GM21723 (cell line): Measurements from ENCODE around the gene DHRS7C.
"Not testable (repeated sequence)": the region's sequence is repeated elsewhere in the genome, so short reads cannot be mapped to it uniquely, and the experiment has no call there.

Experiments
- ATAC-seq: cut with Tn5 transposase; IDR thresholded peaks from one replicate; pipeline ENCODE4 v1.9.1; 2021; ENCODE audit warnings: mild to moderate bottlenecking, moderate library complexity; ENCODE audit not compliant: unreplicated experiment

DHRS7C gene

DNA sequence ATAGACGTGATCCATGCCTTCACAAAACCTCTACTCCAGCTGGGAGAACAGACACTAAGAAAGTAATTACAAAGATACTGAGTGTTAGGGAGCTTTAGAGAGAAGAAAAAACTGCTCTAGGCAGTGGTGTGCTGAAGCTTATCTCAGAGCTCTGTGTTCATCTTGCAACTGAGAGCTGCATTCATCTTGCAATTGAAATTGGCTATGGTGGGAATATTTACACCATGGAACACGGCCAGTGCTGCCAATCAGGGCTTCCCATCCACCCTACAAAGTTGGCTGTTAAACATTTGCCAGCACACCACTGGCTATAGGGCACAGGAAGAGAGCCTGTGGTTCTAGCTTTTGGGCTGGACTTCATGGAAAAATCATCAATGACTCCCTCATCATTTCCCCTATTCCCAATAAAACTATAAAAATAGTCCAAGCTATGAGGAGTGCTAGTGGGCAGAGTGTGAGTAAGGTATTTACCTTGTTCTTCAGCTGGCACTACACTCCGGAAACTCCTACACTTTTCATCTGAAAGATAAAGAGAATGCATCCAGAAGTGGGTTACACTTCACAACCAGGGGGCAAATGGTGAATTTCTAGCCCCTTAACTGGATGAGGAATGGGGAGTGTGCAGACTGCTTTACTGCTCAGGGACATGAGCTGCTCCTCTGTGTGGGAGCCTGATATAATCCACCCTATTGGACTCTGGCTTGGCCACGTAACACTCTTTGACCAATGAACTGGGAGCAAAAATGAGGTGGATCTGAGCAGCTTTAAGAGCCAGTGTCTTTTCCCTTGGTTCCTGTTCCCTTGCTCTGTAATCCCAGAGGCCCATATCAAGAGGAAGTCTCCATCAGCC is 18.9 kb upstream of the DHRS7C start:
- no peak for ATAC-seq

DNA sequence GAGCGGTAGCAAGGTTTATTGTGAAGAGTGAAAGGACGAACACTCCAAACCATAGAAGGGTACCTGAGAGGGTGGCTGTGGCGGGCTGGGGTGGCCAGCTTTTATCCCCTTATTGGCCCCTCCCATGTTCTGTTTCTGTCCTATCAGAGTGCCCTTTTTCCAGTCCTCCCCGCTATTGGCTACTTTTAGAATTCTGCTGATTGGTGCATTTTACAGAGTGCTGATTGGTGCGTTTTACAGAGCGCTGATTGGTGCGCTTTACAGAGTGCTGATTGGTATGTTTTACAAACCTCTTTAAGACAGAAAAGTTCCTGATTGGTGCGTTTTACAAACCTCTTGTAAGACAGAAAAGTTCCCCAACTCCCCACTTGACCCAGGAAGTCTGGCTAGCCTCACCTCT is 18.0 kb upstream of the DHRS7C start:
- ATAC-seq = no peak

DNA sequence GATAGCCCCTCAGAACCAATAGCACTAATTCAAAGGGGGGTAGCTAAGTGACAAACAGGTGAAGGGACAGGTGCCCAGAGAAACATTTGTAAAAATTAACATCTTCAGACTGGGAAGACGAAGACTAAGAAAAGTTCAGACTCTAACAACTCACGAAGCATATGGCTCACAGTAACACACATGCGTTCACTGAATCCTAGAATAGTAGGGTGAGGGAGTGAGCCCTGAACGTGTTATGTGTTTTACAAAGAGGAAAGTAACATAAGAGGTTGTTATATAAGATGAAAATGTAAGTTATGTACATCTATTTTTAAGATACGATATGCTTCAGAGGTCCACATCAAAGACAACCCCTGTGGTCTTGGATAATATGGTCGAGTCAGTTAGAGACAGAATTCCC is 15.3 kb upstream of the DHRS7C start:
- no peak for ATAC-seq

DNA sequence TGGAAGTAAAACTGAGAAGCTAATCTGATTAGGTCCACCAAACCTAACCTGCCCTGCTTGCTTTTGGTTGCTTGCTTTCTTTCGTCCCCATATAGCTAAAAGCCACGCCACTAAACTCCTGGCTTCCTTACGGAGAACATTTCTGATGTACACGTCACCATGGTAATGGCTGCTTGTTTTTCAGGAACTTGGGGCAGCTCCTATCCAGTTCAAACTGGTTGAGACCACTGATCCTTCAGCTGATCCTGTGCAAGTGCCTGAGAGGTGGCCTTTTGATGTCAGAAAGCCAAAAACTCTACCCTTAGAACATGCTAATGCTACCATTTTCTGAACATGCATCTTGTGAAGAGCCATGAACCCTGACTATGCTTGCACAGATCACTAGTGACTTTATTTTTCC is 14.4 kb upstream of the DHRS7C start:
- ATAC-seq = no peak

DNA sequence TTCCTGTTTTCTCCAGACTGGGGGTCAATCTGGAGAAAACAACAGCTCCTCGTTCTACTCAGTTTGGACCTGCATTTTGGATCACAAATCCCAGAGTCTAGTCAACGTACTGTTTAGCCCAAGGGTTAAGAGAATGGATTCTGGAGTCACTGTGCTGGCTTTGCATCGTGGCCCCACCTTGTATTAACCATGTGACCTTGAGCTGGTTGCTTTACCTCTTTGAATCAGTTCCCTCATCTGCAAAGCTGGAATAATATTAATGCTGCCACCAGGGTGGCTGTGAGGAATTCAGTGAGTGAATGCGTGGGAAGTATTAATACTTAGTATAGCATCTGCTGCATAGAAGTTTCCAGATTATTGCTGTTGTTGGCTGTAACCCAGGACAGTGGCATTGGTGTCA is 11.3 kb upstream of the DHRS7C start:
- no peak for ATAC-seq

DNA sequence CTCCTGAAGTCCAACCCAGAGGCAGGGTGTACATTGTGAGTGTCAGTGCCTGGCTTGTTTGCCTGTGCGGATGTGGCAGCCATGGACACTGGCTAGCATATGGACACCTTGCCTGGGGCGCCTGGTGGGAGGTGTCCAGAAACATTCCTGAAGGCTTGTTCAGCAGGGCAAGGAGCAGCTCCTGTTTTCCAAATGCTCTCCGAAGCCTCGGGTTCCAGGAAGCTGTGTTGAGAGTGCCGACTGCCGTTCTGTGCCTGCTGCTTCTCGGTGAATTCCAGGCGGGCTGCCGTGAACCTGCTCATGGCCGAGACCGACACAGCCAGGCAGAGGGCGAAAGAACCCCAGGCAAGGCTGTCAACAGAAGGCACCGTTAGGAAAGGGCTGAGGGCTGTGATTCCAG is 10.9 kb upstream of the DHRS7C start:
- ATAC-seq = no peak

DNA sequence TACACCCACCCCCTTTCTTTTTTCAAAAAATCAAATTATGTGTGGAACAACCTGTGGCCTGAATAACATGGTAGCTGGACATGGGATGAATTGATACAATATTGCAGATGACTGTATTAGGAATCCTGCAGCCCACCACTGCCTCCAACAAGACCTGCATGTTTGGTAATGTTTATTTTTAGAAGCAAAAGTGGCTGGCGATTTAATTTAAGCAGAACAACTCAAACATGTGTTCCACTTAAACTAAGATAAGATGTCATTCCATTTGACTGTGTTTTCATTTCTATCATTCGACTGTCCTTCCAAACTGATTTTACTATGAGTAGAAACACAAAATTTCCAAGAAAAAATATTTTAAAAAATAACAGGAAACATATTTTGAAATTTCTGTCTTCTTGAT is 10.1 kb upstream of the DHRS7C start:
- ATAC-seq = no peak

DNA sequence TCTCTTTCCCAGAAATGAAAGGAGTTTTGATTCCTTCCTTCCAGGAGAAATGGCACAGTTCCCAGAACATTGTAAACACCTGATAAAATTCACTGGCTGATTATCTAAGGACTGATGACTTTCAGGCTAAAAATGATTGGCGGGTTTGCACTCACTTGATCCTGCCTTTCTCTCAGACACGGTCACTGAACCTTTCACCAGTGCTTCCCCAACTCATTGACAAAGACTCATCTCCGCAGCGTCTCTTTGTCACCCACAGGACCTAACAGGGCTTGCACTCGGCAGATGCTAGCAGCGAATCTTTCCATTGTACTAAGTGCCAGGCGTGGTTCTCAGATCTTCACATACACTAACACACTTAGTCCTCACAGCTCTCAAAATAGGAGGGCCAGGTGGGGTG is 7.3 kb upstream of the DHRS7C start:
- ATAC-seq = no peak

DNA sequence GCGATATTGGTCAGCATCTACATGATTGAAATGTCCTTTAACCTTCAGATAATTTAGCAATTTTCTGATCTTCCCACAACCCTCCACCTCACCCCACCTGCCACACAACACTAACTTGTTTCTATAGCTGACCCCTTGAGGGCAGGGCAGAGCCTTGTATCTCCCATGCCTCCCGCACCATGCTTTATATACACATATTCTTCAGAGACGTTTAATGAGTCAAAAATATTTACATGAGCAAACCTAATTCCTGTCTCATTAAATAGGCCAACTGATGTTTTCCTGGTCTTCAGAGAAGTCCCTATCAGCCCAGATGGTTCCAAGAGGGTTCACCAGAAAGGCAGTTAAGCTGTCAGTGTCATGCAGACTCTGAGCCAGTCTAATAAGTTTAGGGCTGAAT is 6.6 kb upstream of the DHRS7C start:
- ATAC-seq = no peak

DNA sequence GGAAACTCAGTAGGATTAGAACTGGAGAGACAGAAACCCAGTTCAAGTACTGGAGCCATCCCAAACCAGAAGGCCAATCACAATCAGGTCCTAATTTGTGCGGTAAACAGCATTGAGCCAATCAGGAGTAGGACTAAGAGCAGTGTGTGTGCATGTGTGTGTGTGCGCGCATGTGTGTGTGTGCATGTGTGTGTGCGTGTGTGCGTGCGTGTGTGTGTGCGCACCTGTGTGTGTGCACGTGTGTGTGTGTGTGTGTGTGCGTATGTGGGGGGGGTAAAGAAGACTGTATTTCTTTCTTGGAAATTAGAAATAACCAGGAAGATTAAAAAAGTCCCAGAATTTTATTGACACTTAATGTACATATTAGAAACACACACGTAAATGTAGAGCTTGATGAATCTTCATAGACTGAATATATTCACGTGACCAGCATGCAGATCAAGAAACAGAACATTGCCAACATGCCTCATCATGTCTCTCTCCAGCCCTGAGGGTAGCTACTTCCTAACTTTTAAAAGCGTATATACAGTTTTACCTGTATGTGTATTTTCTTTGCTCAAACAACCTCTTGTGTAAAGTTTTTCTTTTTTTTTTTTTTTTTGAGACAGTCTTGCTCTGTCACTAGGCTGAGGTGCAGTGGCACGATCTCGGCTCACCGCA is 919 bp upstream of the DHRS7C start:
- no peak for ATAC-seq

DNA sequence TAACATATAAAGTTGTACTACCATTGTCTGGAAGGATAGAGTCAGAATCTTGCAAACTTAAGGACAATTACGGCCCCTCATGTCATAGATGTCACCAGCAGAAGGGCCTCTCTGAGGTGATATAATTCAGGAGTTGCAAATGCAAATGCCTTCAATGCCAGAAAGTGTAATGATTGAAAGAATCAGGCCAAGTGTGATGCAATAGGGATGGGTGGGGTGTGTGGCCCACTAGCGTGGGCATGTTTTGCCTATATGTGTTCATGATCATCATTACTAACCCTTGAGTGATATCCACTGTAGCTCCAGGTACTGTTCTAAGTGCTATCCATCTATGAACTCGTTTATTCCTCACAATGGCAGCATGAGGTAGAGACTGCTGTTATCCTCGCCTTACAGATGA is 1.1 kb downstream of the DHRS7C start:
- no peak for ATAC-seq

DNA sequence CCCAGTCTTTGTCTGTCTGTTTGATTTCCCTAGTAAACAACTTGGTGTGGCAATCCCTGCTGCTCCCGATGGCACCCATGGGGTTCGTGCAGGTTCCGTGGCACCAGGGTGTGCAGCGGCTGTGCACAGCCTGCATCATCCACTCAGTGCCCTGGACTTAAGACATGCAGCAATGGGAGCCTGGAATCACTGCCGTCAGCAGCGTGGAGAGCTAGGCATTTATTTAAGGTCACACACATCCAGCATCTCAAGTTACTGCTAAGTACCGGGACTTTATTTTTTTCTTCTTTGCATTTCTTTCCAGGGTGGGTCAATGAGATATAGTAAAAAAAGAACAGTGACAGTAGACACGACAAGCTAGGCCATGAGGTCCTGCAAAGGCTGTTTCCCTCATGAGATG is 2.8 kb downstream of the DHRS7C start:
- no peak for ATAC-seq

DNA sequence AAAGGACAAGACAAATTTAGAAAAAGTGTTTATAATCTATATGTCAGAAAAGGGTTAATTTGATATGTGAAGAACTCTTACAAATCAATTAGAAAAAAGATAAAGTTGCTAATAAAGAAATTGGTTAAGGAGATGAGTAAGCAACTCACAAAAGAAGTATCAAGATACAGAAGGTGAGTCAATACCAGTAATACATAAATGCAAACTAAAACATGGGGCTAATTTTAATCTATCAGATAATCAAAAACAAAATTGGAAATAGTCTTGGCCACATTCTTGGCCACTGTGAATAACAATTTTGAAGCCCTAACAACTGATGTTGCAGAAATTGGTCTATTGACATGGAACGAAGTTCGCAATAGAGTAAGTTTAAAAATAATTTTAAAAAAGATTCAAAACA is 6.8 kb downstream of the DHRS7C start:
- ATAC-seq = no peak

DNA sequence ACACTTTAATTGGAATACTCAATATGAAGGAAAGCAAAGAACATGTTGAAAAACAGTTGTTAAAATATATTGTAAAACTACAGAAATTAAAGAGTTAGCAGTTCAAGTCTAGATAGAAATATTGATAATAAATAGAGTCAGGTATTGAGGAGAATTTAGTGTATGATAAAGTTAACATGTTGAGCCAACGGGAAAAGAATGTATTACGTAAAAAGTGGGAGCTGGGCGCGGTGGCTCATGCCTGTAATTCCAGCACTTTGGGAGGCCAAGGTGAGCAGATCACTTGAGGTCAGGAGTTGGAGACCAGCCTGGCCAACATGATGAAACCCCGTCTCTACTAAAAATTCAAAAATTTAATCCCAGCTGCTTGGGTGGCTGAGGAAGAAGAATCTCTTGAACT is 7.9 kb downstream of the DHRS7C start:
- ATAC-seq = not testable (repeated sequence)

DNA sequence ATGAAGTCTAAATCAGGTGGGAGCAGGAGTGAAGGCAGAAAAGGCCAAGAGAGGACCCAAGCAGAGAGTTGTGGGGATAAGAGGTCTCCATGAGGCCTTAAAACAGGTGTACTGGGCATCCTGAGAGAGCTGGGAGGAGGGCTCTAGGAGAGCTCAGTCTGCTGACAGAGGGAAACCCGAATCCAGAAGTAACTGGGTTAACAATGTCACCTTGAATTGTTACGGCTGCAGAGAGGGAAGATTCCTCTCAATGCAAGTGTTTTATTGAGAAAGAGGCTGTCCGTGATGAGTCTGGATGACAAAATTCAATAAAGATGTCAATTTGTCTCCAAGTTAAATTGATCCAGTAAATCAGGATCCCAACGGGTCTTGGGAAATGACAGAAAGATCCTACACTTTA is 8.3 kb downstream of the DHRS7C start:
- ATAC-seq = no peak

DNA sequence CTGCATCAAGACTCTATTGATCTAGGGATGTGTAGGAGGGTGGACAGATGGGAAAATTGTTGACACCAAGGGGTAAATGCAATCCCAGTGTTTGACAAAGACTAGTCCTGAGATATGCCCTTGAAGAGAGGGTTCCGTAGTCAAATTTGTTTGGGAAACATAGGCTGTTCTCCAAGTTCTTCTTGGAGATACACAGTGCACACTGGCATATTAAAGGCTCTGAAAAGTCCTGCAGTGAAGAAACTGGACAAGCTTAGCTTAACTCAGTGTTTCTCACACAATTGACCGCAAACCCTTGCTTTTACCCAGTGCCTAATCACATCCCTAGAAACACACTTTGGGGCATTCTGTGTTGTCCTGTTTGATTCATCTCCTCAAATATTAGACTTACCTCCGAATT is 10.8 kb downstream of the DHRS7C start:
- ATAC-seq = no peak

DNA sequence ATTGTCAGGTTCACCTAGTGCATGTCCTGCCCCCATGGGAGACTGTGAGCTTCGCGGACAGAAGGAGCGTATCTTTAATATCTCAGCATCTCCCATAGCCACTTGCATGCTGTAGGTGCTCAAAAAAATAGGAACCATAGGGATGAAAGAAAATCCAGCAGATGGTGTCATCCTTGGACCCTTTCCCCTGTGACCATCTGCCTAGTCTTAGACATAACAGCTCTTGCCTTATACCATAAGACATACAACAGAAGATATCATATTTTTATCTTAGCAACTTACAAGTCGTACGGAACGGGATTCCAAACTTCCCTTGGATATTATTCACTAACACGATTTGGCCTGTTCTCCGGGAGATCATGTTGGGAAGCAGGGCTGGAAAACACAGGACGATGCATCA is 14.5 kb downstream of the DHRS7C start:
- no peak for ATAC-seq

DNA sequence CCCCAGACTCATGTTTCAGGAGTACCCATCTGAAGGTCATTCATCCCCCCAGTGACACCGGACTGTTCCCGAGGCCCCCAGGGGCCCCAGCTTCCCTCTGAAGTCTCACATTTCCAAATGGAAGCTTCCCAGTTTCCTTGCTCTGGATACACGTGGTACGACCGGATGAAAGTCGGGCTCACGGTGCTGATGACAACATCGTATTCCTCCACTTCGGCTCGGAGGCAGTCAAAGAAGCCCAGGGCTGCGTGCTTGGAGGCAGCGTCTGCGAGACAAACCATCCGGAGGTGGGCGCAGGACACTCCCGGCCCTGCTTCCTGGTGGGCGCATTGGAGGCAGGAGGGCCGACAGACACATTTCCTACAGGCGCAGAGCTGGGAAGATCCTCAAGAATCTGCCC is 18.7 kb downstream of the DHRS7C start:
- ATAC-seq = no peak

DNA sequence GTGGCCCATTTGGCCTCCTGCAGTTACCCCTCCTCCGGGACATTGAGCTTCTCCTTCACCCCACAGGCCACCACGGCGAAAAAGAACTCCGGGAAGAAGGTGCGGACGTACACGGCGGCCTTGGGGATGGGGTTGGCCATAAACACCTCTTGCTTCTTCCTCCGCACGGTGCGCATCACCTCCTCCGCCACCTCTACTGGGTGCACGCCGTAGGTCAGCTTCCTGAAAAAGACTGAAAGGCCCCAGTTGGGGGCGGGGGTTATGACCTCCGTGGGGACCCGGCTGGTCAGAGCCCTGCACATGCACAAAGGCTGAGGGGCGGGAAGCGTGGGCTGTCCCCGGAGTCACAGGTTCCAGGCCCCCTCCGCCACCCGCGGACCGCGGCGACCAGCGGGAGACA is 19.9 kb downstream of the DHRS7C start:
- no peak for ATAC-seq

DNA sequence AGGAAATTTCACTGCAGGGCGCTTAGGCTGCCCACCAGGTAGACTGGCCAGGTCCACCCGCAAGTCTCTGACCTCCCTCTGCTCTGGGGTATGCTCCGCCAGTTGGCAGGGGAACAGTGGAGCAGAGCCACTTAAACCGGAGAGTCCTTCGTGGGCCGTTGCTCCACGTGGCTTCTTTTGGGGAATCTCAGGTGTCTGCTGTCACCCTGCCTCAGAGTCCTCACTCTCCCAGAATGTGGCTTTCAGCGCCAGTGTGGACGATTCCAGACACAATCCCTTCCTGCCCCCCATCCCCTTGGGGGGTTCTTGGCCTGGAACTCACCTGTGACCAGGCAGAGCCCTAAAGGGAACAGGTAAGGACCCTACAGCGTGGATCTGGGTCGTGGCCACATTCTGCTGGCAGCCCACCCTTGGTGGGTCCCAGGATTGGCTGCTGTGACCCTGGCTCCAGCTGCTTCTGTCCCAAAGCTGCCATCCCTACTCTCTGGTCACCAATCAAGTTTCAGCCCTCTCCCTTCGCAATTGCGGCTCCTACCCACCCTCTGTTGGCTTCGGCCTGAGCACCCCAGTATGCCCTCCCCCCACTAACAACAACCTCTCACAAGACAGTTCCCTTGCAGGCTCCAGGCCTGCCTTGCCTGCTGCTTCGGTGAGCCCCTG is 22.2 kb downstream of the DHRS7C start:
- ATAC-seq = no peak

DNA sequence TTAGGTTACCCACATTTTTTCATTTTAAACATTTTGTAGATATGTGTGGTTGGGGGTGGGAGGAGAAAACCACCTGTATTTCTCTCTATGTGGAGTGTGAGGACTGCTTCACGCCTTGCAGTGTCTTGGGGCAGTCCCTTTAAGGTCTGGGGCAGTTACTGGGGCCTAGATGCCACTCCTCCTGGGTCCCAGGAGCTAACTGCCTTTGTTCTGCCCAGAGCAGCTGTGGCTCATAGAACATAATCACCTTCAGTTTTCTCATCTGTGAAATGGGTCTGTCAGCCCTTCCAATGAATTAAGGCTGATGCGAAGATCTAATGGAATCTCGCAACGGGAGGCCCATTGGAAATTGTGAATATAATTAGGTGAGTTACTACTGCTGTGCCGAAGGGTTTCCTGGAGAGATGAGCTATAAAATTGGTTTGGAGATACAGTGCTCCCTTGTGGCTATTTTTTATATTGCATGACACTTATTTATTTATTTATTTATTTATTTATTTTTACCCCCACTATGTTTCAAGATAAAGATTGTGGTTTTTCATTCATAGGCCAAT is 22.9 kb downstream of the DHRS7C start:
- ATAC-seq = no peak

DNA sequence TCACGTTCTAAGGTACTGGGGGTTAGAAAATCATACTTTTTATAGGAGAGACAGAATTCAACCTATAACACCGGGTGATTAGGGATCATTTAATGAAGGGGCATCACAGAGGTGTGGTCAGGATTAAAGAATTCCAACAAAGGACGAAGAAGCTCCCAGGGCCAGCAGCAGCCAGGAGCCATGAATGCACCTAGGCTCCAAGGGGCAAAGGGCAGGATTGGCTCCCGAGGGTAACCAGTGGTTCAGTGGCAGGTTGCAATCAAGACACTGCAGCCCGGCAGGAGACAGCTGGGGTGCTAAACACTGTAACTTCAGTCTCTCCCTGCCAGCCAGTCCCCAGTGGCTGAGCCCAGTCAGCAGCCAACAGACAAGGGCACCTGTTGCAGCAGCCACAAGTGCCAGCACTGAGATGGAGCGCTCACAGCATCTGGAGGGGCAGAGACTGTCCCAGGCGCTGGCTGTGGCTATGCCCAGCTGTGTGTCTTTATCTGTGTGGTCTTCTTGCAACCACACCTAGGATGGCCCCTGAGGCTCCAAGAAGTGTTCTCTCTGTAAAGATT is 23.9 kb downstream of the DHRS7C start:
- ATAC-seq = no peak
